Choroid plexus epithelial cell (primary cell): Measurements from ENCODE around the gene NME4.

Experiments used
- DNase-seq: peaks from one replicate; pipeline ENCODE4 v3.0.0-alpha.2; 2010; ENCODE audit warnings: low read depth
- H3K4me3 ChIP-seq: 2 replicates; pipeline ENCODE4 v1.5.1; 2011; ENCODE audit warnings: low read depth, mild to moderate bottlenecking, control low read depth, low read length, moderate library complexity
- CTCF ChIP-seq: conservative IDR thresholded peaks from 2 replicates; pipeline ENCODE4 v1.5.1; 2011; ENCODE audit warnings: low read depth, mild to moderate bottlenecking, control low read depth, inconsistent platforms, low read length, moderate library complexity

The NME4 gene

GRCh38 chr16:426115-426905 lies 29.3 kb downstream of the NME4 start:
- TF ChIP-seq CTCF, result no peak
- no peak for DNase-seq
- H3K4me3 ChIP-seq, result peak overlapping the region; percentile 69

DNA sequence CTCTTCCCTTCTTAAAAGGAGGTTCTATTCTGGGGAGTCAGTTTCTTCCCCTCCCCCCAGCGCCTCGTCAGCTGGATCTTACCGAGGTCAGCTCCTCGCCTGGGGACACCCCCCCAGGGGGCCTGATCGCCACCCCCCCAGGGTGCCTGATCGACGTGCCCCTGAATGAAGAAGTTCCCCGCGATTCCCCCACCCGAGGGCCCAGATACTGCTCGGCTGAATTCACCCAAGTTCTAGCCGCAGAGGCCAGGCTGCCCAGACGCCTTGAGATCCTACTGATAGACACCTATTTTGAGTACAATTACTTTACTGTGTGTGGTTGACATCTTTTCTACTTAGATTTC lies 29.9 kb downstream of the NME4 start:
- DNase-seq, result no peak
- H3K4me3 ChIP-seq, result peak overlapping the region; percentile 69
- TF ChIP-seq CTCF, result no peak

DNA sequence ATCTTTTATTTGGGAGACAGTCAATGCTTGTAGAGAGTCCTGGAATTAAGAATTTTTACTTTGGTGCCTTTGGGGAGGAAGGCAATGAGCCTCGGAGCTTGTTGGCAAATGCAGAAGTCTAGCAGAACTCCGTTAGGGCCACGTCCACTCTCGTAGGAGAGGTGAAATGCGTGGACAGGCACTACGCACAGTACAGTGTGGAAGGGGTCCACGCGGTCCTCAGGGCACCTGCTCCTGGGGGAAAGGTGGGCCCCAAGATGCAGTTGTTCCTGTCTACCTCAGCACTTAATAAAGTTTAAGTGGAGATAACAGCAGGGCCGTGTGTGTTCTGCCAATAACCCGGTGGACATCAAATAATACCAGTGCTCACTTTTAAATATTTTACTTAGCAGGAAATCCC lies 30.3 kb downstream of the NME4 start:
- no peak for TF ChIP-seq CTCF
- H3K4me3 ChIP-seq, result peak overlapping the region; percentile 69
- DNase-seq, result no peak

DNA sequence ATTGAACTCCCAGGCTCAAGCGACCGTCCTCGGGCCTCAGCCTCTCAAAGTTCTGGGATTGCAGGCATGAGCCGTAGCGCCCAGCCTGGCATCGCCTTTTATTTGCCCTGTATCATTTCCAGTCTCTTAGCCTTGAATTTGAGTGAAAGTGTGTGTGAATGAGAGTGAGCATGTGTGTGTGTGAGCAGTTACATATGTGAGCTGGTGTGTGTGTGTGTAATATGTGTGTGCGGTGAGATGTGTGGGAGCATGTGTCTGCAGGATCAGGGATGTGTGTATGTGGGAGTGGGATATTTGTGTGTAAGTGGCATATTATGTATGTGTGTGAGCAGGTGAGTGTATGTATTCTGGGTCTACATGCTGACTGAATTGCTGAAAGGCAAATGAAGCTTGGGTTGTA lies 33.9 kb downstream of the NME4 start:
- TF ChIP-seq CTCF, result no peak
- no peak for DNase-seq
- H3K4me3 ChIP-seq, result no peak overlapping the region

DNA sequence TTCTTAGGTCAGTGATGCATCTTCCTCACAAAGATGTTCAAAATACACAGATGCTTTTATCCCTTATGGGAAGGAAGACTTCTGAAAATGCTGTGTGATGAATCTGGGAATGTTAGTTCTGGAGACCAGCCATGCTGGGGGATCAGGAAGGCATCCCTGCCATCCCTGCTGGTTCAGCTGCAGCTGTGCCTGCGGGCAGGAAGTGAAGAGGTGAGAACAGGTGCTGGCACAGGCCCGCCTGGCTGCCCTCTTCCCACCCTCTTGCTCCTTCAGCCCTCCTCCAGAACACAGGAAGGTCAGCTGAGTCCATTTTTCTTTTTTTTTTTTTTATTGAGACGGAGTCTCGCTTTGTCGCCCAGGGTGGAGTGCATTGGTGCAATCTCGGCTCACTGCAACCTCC lies 43.6 kb downstream of the NME4 start:
- no peak for DNase-seq
- no peak for TF ChIP-seq CTCF
- H3K4me3 ChIP-seq, result no peak overlapping the region

GRCh38 chr16:441447-441846 lies 44.4 kb downstream of the NME4 start:
- no peak for DNase-seq
- TF ChIP-seq CTCF, result no peak
- no peak overlapping the region for H3K4me3 ChIP-seq

DNA sequence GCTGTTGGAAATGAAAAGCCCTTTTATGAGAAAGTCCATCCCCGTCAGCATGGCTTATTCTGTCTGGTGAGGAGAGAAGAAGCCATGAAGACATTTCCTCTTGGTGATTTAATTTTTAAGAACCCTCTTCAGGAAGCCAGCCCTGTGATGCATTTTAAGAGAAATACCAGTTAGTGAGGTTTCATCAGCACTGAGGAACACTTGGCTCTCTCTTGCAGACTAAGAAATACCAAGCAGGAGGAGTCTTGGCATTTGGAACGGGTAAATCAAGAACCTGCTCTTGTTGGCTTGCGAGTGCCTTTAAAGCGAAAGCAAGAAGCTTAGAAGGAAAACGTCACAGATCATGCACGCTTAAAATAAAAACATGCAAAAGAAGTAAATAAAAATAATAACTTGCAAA lies 46.0 kb downstream of the NME4 start:
- no peak overlapping the region for H3K4me3 ChIP-seq
- no peak for DNase-seq
- TF ChIP-seq CTCF, result no peak
